ENCODE results near the gene RALGPS1.

RALGPS1 gene

GRCh38 chr9:127176631-127177030 lies 262.0 kb downstream of the RALGPS1 start:
- DNase-seq (no peak), ATAC-seq (no peak)
- no peaks in the 10 kb centered on the region for H3K27me3 Mint-ChIP-seq
- H3K4me3 Mint-ChIP-seq, result no peak overlapping the region
- no peaks in the 10 kb centered on the region for H3K9me3 Mint-ChIP-seq
- no peak overlapping the region for H3K27ac Mint-ChIP-seq
- peaks cover 6% of the 10 kb centered on the region for H3K4me1 Mint-ChIP-seq
- no peaks in the 10 kb centered on the region for H3K36me3 Mint-ChIP-seq (ENCODE audit: low read depth)

- Mint-ChIP-seq H3K27ac (no peak overlapping the region), H3K4me1 (peaks cover 6% of the 10 kb centered on the region), H3K27me3 (no peaks in the 10 kb centered on the region), H3K36me3 (ENCODE audit: low read depth) (no peaks in the 10 kb centered on the region), H3K9me3 (no peaks in the 10 kb centered on the region), H3K4me3 (no peak overlapping the region)
- ATAC-seq, result no peak
- DNase-seq, result no peak
Observed at GRCh38 chr9:127177231-127177630, 262.6 kb downstream of the RALGPS1 start.

- Mint-ChIP-seq H3K4me3 (no peak overlapping the region), H3K27me3 (no peaks in the 10 kb centered on the region), H3K9me3 (no peaks in the 10 kb centered on the region), H3K27ac (no peak overlapping the region), H3K36me3 (ENCODE audit: low read depth) (no peaks in the 10 kb centered on the region), H3K4me1 (peaks cover 6% of the 10 kb centered on the region)
- ATAC-seq (no peak), DNase-seq (no peak)
Observed at GRCh38 chr9:127177665-127178265, 263.2 kb downstream of the RALGPS1 start.

GRCh38 chr9:127178686-127179632 lies 264.4 kb downstream of the RALGPS1 start:
- ATAC-seq (no peak), DNase-seq (no peak)
- Mint-ChIP-seq H3K36me3 (ENCODE audit: low read depth) (no peaks in the 10 kb centered on the region), H3K27me3 (no peaks in the 10 kb centered on the region), H3K9me3 (no peaks in the 10 kb centered on the region), H3K4me3 (no peak overlapping the region), H3K4me1 (peaks cover 6% of the 10 kb centered on the region), H3K27ac (no peak overlapping the region)

- DNase-seq (no peak), ATAC-seq (peak; percentile 30)
- Mint-ChIP-seq H3K9me3 (no peaks in the 10 kb centered on the region), H3K4me1 (peaks cover 6% of the 10 kb centered on the region), H3K27me3 (no peaks in the 10 kb centered on the region), H3K27ac (no peak overlapping the region), H3K4me3 (no peak overlapping the region), H3K36me3 (ENCODE audit: low read depth) (no peaks in the 10 kb centered on the region)
Observed at GRCh38 chr9:127179633-127180441, 265.3 kb downstream of the RALGPS1 start.

- ATAC-seq (no peak), DNase-seq (no peak)
- Mint-ChIP-seq H3K36me3 (ENCODE audit: low read depth) (no peaks in the 10 kb centered on the region), H3K4me1 (peaks cover 6% of the 10 kb centered on the region), H3K4me3 (no peak overlapping the region), H3K27ac (no peak overlapping the region), H3K9me3 (no peaks in the 10 kb centered on the region), H3K27me3 (no peaks in the 10 kb centered on the region)
Observed at GRCh38 chr9:127180457-127181314, 266.1 kb downstream of the RALGPS1 start.

DNA sequence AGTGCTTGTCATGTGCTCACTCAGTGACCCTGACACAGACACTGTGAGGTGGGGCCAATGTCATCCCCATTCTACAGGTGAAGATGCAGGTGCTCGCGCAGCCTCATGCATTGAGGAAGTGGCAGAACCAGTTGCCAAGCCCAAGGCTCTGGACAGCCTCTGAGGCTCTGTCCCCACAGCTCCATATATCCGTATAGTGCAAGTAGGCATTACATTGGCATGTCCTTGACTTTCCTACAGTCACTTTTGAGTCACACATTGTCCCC lies 266.7 kb downstream of the RALGPS1 start:
- H3K27me3 Mint-ChIP-seq, result no peaks in the 10 kb centered on the region
- ATAC-seq, result no peak
- H3K27ac Mint-ChIP-seq, result no peak overlapping the region
- no peaks in the 10 kb centered on the region for H3K36me3 Mint-ChIP-seq (ENCODE audit: low read depth)
- peaks cover 6% of the 10 kb centered on the region for H3K4me1 Mint-ChIP-seq
- H3K4me3 Mint-ChIP-seq, result no peak overlapping the region
- no peaks in the 10 kb centered on the region for H3K9me3 Mint-ChIP-seq
- DNase-seq, result no peak

GRCh38 chr9:127181595-127182190 lies 267.1 kb downstream of the RALGPS1 start:
- Mint-ChIP-seq H3K27me3 (no peaks in the 10 kb centered on the region), H3K4me3 (no peak overlapping the region), H3K4me1 (peaks cover 7% of the 10 kb centered on the region), H3K36me3 (ENCODE audit: low read depth) (no peaks in the 10 kb centered on the region), H3K9me3 (no peaks in the 10 kb centered on the region), H3K27ac (no peak overlapping the region)
- ATAC-seq (no peak), DNase-seq (no peak)

GRCh38 chr9:127182901-127183746 lies 268.5 kb downstream of the RALGPS1 start:
- H3K27ac Mint-ChIP-seq, result no peak overlapping the region
- H3K4me1 Mint-ChIP-seq, result peaks cover 17% of the 10 kb centered on the region
- no peak overlapping the region for H3K4me3 Mint-ChIP-seq
- no peaks in the 10 kb centered on the region for H3K9me3 Mint-ChIP-seq
- ATAC-seq, result no peak
- no peaks in the 10 kb centered on the region for H3K27me3 Mint-ChIP-seq
- no peak for DNase-seq
- no peaks in the 10 kb centered on the region for H3K36me3 Mint-ChIP-seq (ENCODE audit: low read depth)

DNA sequence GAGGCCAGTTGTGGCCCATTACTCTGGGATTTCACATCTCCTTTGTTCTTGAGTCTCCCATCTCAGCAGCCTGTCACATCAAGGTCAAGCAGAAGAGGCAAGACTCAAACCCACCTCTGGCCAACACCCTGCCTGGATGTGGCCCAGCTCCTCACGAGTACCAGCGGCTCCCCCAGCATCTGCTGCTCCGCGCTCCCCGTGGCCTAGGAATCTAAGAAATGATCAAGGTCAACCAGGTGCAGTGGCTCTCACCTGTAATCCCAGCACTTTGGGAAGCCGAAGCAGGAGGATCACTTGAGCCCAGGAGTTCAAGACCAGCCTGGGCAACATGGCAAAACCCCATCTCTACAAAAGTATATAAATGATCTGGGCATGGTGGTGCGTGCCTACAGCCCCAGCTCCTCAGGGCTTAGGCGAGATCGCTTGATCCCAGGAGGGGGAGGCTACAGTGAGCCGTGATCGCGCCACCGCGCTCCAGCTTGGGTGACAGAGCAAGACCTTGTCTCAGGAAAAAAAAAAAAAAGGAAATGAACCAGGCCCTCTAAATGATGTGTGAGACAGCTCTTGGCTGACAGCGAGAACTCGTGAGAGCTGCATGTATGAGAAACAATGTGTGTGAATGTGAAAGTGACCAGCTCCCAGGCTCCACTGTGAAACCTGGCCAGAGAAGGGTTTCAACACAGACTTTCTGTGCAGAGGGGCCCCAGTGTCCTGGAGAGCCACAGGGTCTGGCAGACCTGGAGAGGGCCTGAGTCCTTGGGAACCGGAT lies 269.4 kb downstream of the RALGPS1 start:
- no peak for ATAC-seq
- DNase-seq, result no peak
- Mint-ChIP-seq H3K9me3 (no peaks in the 10 kb centered on the region), H3K4me1 (peaks cover 17% of the 10 kb centered on the region), H3K4me3 (no peak overlapping the region), H3K27me3 (no peaks in the 10 kb centered on the region), H3K27ac (no peak overlapping the region), H3K36me3 (ENCODE audit: low read depth) (no peaks in the 10 kb centered on the region)

GRCh38 chr9:127184641-127185040 lies 270.1 kb downstream of the RALGPS1 start:
- no peak overlapping the region for H3K27ac Mint-ChIP-seq
- H3K4me3 Mint-ChIP-seq, result no peak overlapping the region

DNA sequence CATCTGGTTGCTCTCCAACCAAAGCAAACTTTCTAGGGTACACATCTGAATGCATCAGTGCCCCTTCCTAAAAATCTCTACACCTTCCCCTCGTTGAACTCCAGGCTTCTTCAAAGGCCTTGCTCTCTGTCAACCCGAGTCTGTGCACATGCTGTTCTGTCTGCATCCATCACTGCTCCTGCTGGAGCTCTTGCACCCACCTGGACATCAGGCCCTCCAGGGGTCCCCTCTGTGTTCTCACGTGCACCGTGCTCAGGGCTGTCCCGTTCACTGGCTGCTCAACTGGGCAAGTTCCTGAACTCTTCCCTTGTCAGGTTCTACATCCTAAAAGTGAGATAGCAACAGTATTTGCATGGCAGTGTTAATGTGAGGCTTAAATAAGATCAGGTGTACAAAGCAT lies 270.6 kb downstream of the RALGPS1 start:
- Mint-ChIP-seq H3K27me3 (no peaks in the 10 kb centered on the region), H3K27ac (no peak overlapping the region), H3K4me1 (peaks cover 14% of the 10 kb centered on the region), H3K9me3 (no peaks in the 10 kb centered on the region), H3K4me3 (no peak overlapping the region), H3K36me3 (ENCODE audit: low read depth) (no peaks in the 10 kb centered on the region)
- DNase-seq (no peak), ATAC-seq (no peak)

More at GRCh38 chr9:127184641-127185040, 270.1 kb downstream of the RALGPS1 start:
- Mint-ChIP-seq H3K4me1 (peaks cover 17% of the 10 kb centered on the region), H3K27me3 (no peaks in the 10 kb centered on the region), H3K9me3 (no peaks in the 10 kb centered on the region), H3K36me3 (ENCODE audit: low read depth) (no peaks in the 10 kb centered on the region)
- DNase-seq (no peak), ATAC-seq (no peak)

All from activated naive CD8-positive, alpha-beta T cell treated with anti-CD3 and anti-CD28 coated beads, Interleukin-2, amount 50 U/mL, for 24 hours (primary cell).